ENCODE results near the gene HSD17B10. TPM values are rescaled to one million over a fixed set of nuclear protein-coding genes. Genes with fewer than 3 reads are reported as not detected.

The HSD17B10 gene
- total RNA-seq, 1 experiment from 2014 or later = 112 TPM

DNA sequence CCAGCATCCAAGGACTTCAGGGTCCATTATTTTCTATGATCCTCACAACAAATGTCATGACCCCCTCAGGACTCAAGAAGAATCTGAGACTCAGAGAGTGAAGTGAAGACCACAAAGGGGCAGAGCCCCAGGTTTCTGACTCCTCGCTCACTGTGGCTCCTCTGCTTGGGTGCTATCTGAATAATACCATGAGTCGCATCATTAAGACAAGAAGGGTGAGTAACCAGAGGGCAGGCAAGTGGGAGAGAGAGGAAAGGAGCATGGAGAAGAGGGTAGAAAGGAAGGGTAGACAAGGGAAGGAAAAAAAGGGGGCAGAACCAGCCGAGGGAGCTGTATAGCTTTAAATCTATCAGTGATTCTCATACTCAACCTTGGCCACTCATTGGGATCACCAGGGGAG, 15.5 kb upstream of the HSD17B10 start:
- no peaks in the 10 kb centered on the region for H4K20me1 ChIP-seq (ENCODE audit: control insufficient read depth, insufficient read depth, insufficient read length)
- DNase-seq = no peak
- no CpG with 5 or more reads among the region's 3 CpGs for WGBS (ENCODE audit: extremely low coverage, insufficient read length, low lambda C conversion rate)

More for the DNA sequence above, 15.5 kb upstream of the HSD17B10 start:
- Histone ChIP-seq H2BK5ac (ENCODE audit: insufficient read length, low read length) (no peak overlapping the region), H3K9ac (ENCODE audit: extremely low read depth, insufficient read length, low read length) (no peak overlapping the region), H4K5ac (ENCODE audit: insufficient read length, low read depth, low read length) (no peak overlapping the region), H2BK15ac (ENCODE audit: low read depth, low read length) (no peak overlapping the region), H2AK5ac (ENCODE audit: insufficient read length, low read length) (no peak overlapping the region), H3K18ac (ENCODE audit: insufficient read length, low read depth, low read length) (no peak overlapping the region), H3K27me3 (ENCODE audit: insufficient read depth, low read length) (no peaks in the 10 kb centered on the region), H3K56ac (ENCODE audit: insufficient read length, low read depth, low read length) (no peak overlapping the region), H3K23me2 (ENCODE audit: insufficient read length, low read depth, low read length, poor library complexity, severe bottlenecking) (no peaks in the 10 kb centered on the region), H3K79me2 (ENCODE audit: insufficient read depth, low read length) (no peaks in the 10 kb centered on the region), H3K9me3 (ENCODE audit: control insufficient read depth, low read depth, low read length) (peaks cover 29% of the 10 kb centered on the region), H3K4me2 (ENCODE audit: insufficient read depth, insufficient read length, low read length) (no peak overlapping the region), H4K91ac (ENCODE audit: insufficient read length, low read depth, low read length) (no peak overlapping the region), H2BK120ac (ENCODE audit: low read depth, low read length, poor library complexity, severe bottlenecking) (no peak overlapping the region), H2BK12ac (ENCODE audit: insufficient read length, low read depth, low read length) (no peak overlapping the region), H4K8ac (replicated peaks; ENCODE audit: insufficient read length, low read depth, low read length) (no peak overlapping the region), H3K79me1 (ENCODE audit: insufficient read depth, low read depth, low read length, poor library complexity, severe bottlenecking) (no peaks in the 10 kb centered on the region), H3K23ac (ENCODE audit: insufficient read length, low read depth, low read length) (no peak overlapping the region), H2AFZ (ENCODE audit: low read length) (no peak overlapping the region), H3T11ph (ENCODE audit: low read length) (no peak overlapping the region), H3K14ac (ENCODE audit: insufficient read depth, low read length) (no peak overlapping the region), H3K4ac (ENCODE audit: low read depth, low read length) (no peak overlapping the region), H3K27ac (ENCODE audit: insufficient read length, low read depth, low read length) (no peak overlapping the region), H3K4me1 (ENCODE audit: insufficient read depth, low read length) (no peaks in the 10 kb centered on the region), H2BK20ac (ENCODE audit: low read depth, low read length, poor library complexity, severe bottlenecking) (no peak overlapping the region)
- Mint-ChIP-seq H3K27ac (no peak overlapping the region), H3K9me3 (peaks cover 51 to 53% of the 10 kb centered on the region in 2 experiments), H3K27me3 (ENCODE audit: low read depth) (no peaks in the 10 kb centered on the region; the same call in 1 of the 2 replicates), H3K4me1 (peaks cover 2 to 3% of the 10 kb centered on the region in 2 experiments; a peak in 2 of 4 replicates), H3K36me3 (ENCODE audit: insufficient read depth in 1 of 3, low read depth in 3 of 3) (peaks cover 0 to 5% (median 0%) of the 10 kb centered on the region in 3 experiments; a peak in 3 of 7 replicates), H3K4me3 (no peak overlapping the region)
- TF ChIP-seq, protein P1, sequence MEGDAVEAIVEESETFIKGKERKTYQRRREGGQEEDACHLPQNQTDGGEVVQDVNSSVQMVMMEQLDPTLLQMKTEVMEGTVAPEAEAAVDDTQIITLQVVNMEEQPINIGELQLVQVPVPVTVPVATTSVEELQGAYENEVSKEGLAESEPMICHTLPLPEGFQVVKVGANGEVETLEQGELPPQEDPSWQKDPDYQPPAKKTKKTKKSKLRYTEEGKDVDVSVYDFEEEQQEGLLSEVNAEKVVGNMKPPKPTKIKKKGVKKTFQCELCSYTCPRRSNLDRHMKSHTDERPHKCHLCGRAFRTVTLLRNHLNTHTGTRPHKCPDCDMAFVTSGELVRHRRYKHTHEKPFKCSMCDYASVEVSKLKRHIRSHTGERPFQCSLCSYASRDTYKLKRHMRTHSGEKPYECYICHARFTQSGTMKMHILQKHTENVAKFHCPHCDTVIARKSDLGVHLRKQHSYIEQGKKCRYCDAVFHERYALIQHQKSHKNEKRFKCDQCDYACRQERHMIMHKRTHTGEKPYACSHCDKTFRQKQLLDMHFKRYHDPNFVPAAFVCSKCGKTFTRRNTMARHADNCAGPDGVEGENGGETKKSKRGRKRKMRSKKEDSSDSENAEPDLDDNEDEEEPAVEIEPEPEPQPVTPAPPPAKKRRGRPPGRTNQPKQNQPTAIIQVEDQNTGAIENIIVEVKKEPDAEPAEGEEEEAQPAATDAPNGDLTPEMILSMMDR (conservative IDR thresholded peaks at IDR 0.05) = no peak

Measured in H9 (cell line).